Fibroblast of pulmonary artery (primary cell): ENCODE measurements around the gene ADORA2A.
A peak's percentile ranks its signal among the peaks of the same experiment; 100 is the strongest.

Experiments
- DNase-seq: peaks from one replicate; pipeline ENCODE4 v3.0.0-alpha.2; 2010; ENCODE audit warnings: low read depth
- H3K4me3 ChIP-seq: replicated peaks from 2 replicates; pipeline ENCODE4 v1.5.1; 2011; ENCODE audit warnings: low read depth, mild to moderate bottlenecking, control low read depth, low read length, moderate library complexity
- TF ChIP-seq, protein P1 (sequence below): IDR thresholded peaks from 2 replicates; pipeline ENCODE4 v1.5.1; 2011; ENCODE audit warnings: mild to moderate bottlenecking, control low read depth, low read length, inconsistent platforms; ENCODE audit errors: missing control alignments

The ADORA2A gene

DNA sequence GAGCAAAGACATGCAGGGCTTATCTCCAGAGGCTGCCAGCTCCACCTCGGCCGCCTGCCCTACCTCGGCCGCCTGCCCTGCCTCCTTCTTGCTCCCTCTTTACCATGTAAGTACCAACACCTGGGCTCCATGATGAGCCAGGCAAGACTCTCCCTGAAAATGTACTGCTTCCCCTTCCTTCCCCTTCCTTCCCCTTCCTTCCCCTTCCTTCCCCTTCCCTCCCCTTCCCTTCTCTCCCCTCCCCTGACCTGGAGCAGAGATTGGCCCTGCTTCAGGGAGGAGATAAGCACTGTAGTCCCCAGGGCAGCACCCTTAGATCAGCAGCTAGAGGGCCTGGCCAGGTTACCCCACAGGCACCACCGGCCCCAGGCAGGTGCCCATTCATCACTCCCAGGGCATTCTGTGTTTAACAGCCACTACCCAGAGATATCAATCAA, 25.4 kb upstream of the ADORA2A start:
- DNase-seq = no peak
- no peak overlapping the region for H3K4me3 ChIP-seq
- TF ChIP-seq, protein P1, sequence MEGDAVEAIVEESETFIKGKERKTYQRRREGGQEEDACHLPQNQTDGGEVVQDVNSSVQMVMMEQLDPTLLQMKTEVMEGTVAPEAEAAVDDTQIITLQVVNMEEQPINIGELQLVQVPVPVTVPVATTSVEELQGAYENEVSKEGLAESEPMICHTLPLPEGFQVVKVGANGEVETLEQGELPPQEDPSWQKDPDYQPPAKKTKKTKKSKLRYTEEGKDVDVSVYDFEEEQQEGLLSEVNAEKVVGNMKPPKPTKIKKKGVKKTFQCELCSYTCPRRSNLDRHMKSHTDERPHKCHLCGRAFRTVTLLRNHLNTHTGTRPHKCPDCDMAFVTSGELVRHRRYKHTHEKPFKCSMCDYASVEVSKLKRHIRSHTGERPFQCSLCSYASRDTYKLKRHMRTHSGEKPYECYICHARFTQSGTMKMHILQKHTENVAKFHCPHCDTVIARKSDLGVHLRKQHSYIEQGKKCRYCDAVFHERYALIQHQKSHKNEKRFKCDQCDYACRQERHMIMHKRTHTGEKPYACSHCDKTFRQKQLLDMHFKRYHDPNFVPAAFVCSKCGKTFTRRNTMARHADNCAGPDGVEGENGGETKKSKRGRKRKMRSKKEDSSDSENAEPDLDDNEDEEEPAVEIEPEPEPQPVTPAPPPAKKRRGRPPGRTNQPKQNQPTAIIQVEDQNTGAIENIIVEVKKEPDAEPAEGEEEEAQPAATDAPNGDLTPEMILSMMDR = no peak

DNA sequence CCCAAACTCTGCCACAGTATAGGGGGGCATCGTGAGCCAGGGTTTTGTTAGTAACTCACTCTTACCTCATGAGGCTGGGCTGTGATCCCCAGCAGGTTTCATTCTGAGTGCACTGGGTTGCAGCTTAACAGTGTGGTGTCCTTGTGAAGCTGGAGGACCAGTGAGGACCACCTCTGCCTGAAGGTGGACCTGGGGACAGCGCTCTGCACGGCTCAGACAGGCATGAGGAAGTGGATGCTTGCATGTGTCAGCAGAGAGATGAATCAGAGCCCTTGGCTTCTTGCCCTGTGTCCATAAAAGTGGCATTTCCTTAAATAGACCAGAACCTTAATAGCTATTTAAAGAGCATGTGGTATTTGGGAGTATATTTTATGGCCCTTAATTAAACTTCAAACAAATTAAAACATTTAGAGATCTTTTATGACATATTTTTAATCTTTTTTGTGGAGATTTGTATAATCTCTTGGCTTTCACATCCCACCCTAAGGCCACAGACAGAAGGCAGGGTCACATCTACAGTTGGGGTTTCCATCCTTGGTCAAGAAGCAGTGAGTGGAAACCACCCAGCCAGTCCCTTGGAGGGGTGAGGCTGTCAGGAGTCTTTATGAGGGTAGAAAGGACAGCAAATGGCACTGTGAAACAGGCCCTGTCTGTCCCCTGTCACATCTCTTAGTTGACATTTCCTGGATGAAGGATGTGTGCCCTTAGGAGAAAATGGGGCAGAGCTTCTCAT, 24.8 kb upstream of the ADORA2A start:
- no peak overlapping the region for H3K4me3 ChIP-seq
- peak; percentile 91 for DNase-seq
- TF ChIP-seq, protein P1 = no peak

DNA sequence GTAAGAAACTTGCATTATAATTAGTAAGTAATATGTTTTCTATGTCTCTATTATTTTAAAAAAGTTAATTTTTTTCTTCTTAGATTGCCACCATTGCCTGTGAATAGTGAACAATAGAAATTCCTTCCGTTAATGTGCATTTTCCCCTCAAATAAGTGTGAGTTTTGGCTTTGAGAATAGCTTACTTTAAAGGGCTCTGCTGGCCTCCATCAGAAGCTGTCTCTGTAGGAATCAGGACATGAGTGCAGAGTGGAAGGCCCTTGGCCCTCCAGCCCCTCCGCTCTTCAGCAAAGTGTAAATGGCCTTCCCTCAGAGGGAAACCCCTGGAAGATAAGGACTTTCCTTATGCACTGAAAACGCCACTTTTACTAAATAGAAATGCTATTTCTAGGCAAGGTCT, 24.1 kb upstream of the ADORA2A start:
- TF ChIP-seq, protein P1 = no peak
- no peak overlapping the region for H3K4me3 ChIP-seq
- DNase-seq = no peak

DNA sequence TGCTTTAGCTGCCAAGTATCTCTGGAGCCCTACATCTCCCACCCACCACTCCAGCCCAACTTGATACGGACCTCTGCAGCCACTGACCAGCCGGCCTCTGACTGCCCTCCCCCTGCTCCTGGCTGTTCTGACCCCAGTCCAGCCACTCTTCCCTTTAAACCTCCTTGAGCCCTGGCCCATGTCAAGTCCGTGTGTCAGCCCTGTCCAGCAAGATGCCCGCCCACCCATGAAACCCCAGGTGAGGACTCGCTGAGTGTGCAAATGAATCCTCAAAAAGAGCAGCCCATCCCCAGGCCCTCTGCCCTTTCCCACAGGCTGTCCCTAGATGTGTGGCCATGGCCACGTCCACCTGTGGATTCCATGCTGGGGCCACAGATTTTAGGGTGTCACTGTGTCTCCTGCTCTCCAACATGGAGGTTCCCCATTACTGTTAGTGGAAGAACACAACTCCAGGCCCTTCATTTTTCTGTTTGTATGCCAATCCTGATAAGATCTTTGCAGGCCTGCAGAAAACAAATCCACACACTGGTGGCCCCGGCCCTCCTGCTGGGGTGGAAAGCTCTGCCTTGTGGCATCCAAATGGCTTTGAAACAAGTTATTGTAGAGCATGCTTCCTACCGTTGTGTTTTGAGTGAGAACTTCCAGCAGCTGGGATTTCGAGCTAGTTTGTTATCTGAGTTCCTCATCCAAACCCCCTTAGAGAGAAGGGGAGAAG, 22.7 kb upstream of the ADORA2A start:
- TF ChIP-seq, protein P1 = no peak
- no peak overlapping the region for H3K4me3 ChIP-seq
- no peak for DNase-seq

DNA sequence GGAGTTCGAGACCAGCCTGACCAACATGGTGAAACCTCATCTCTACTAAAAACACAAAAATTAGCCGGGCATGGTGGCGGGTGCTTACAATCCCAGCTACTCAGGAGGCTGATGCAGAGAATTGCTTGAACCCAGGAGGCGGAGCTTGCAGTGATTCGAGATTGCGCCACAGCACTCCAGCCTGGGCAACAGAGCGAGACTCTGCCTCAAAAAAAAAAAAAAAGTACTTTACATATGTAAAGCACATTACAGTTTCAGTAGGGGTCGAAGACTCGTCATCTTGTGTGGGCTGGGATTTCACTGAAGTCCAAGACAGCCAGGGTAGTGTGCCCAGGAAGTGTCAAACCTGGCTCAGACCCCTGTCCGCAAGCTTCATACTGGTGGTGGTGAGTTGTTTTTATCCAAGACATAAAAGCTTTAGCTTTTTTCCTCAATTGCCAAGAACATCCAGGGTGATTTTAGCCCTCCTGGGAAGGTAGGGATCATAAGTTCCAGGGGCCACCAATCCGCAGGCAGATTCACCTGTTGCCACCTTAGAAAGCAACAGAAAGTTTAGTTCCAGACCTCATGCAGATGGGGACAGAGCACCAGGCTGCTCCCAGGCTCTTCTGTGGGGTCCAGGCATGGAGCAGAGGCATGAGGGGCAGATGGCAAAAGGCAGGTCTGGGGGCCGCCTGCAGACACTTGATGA, 21.6 kb upstream of the ADORA2A start:
- DNase-seq = no peak
- no peak overlapping the region for H3K4me3 ChIP-seq
- TF ChIP-seq, protein P1 = no peak

DNA sequence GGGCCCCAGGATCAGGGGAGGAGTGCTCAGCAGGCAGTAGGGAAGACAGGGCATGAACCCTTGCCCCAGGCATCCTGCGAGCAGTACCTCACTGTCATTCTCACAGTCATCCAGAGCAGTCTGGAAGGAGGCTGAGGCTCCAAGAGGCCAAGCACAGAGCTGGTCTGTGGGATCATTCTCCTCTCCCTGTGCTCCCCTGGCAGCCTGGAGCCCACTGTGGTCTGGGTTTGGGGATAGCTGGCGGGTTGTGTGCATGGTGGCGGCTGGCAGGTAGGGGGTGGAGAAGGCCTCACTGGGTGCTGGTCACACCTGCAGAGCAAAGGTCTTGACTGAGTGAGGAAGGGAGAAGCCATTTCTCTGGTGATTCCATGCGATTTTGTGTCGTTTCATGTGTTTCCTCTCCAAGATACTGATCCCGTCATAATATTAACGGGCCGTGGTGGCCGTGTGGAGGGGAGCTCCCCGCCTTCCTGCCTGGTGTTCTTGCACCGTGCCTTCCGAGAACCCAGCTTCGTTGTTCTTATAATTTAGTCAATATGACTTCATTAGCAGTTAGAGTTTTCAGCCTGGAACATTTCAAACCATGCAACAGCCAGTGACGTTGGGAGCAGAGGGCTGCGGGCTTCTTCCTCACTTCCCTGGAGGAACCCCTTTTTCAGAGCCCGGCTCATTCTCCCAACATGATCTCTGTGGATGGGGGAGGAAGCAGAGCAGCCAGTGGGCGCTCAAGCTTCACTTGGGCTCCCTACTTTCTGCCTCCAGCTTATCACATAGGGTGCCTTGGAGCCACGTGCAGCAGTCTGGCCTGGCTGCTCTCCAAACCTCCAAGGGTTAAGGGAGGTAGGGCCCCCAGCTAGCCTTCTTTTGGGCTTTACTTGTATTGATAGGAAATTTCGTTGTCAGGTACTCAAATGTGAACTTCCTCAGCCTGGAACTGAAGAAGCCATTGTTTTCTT, 20.8 kb upstream of the ADORA2A start:
- no peak overlapping the region for H3K4me3 ChIP-seq
- no peak for DNase-seq
- TF ChIP-seq, protein P1 = no peak
